Melanocyte of skin (primary cell): ENCODE results near the gene COPS8. TPM values are rescaled to one million over a fixed set of nuclear protein-coding genes. Genes with fewer than 3 reads are reported as not detected.

ENCODE experiments used
- total RNA-seq, 2 donors: library from RNA; depleted of rRNA; stranded (reverse); fragments of >200 nt; gene quantifications; 2 replicates each; pipeline ENCODE4 v1.2.3, GENCODE V29; 2012

The COPS8 gene
- total RNA-seq, result 100 to 1,000 TPM; 140 to 210 TPM

GRCh38 chr2:237085248-237086221 lies at the start of gene COPS8:
COPS8 (plus strand) TSS chr2:237085889; CDS start chr2:237085965, 76 bp downstream.

